NB4 (cell line): ENCODE measurements around the gene CDC7.

ENCODE experiments used
- DNase-seq: peaks from one replicate; pipeline ENCODE4 v3.0.0; 2010; ENCODE audit warnings: low read depth
- H3K4me3 ChIP-seq: one replicate; pipeline ENCODE4 v1.5.1; 2011; ENCODE audit warnings: mild to moderate bottlenecking, low read depth, low read length, moderate library complexity
- MYC ChIP-seq: IDR thresholded peaks from 2 replicates; pipeline ENCODE4 v1.6.1; 2011; ENCODE audit warnings: low read depth, low read length
- POLR2A ChIP-seq: IDR thresholded peaks from 2 replicates; pipeline ENCODE4 v1.6.1; 2011; ENCODE audit warnings: mild to moderate bottlenecking; ENCODE audit not compliant: insufficient read length; ENCODE audit errors: extremely low read depth
- TF ChIP-seq, protein P1 (sequence below): IDR thresholded peaks from one replicate; pipeline ENCODE4 v1.5.1; 2012; ENCODE audit warnings: low read depth, low read length
- TF ChIP-seq, protein P2 (sequence below): IDR thresholded peaks from 2 replicates; pipeline ENCODE4 v1.6.1; 2011; ENCODE audit warnings: low read depth, low read length

Gene CDC7

DNA sequence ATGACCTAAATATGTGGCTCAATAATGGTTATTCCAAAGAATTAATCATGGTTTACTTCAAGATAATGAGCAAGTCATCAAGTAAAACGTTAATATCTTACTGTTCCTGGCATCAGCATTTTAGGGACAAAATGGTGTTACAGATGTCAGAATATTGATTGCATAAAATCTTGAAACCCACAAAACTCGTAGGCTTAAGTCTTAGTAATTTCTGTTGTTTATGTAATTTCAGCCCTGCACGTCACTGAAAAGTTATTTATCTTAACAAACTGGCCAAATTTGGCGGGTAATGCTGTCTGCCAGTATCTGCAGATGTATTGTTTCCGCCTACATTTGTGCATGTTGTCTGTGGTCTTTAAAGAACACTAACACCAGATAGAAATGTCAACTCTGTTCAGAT lies 25.8 kb downstream of the CDC7 start:
- TF ChIP-seq POLR2A (no peak), MYC (no peak)
- TF ChIP-seq, protein P1, sequence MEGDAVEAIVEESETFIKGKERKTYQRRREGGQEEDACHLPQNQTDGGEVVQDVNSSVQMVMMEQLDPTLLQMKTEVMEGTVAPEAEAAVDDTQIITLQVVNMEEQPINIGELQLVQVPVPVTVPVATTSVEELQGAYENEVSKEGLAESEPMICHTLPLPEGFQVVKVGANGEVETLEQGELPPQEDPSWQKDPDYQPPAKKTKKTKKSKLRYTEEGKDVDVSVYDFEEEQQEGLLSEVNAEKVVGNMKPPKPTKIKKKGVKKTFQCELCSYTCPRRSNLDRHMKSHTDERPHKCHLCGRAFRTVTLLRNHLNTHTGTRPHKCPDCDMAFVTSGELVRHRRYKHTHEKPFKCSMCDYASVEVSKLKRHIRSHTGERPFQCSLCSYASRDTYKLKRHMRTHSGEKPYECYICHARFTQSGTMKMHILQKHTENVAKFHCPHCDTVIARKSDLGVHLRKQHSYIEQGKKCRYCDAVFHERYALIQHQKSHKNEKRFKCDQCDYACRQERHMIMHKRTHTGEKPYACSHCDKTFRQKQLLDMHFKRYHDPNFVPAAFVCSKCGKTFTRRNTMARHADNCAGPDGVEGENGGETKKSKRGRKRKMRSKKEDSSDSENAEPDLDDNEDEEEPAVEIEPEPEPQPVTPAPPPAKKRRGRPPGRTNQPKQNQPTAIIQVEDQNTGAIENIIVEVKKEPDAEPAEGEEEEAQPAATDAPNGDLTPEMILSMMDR = no peak
- TF ChIP-seq, protein P2, sequence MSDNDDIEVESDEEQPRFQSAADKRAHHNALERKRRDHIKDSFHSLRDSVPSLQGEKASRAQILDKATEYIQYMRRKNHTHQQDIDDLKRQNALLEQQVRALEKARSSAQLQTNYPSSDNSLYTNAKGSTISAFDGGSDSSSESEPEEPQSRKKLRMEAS = no peak
- DNase-seq = no peak
- no peak overlapping the region for H3K4me3 ChIP-seq

DNA sequence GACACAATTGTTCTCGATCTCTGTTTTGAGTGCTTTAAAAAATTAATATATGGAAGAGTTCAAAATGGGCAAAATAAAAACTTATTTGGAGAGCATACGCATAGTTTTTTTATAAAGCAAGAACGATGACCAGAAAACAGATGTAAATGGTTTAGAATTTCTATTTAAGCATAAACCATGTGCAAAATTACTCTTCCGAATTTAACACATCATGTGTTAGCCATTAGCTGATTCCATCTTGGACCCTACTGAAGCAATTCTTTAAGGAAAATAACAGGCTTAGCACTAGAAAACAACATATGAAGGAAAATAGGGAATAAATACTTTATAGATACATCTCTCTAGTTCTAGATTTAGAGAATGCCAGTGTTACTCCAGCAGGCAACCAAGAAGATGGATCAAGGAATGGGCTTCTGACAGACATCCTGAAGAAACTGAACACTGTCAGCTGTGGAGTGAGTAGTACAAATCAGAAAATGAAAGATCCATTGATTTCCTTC lies 26.7 kb downstream of the CDC7 start:
- DNase-seq = no peak
- TF ChIP-seq, protein P2 = no peak
- TF ChIP-seq MYC (no peak), POLR2A (no peak)
- TF ChIP-seq, protein P1 = no peak
- no peak overlapping the region for H3K4me3 ChIP-seq

DNA sequence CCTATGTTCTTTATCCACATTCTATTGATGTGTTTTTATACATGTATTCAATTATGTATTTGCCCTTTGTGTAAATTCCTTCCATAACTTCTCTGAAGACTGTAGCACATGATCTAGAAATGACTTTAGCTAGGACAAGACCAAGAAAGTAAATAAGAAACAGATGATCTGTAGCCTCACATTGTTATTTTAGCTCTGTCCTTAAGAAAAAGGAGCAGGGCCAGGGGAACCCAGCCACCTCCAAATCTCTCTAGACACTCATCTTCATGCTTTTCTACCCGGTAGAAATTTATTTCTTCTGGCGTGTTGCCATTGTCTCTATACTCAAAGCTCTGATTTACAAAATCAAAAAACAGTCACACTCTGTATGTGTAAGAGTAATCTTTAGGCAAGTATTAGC lies 27.1 kb downstream of the CDC7 start:
- no peak overlapping the region for H3K4me3 ChIP-seq
- no peak for DNase-seq
- no peak for TF ChIP-seq POLR2A
- TF ChIP-seq, protein P1 = no peak
- no peak for TF ChIP-seq MYC
- TF ChIP-seq, protein P2 = no peak

DNA sequence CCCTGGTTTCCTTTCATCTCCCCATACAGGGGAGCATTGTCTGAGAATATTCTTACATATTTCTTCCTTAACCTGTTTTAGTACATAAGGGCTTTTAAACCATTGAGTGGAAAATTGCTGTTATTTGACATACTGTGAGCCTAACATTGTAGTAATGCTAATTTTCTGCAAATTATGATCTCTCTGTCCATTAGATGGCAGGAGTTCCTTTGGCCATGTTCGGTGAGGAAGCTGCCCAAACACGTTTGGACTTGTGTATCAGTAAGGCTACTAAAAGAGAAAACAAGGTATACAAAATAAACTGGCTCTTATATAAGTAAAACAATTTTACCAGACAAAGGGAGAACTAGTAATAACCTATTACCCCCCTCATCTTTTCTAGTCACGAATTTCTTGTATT lies 29.2 kb downstream of the CDC7 start:
- no peak overlapping the region for H3K4me3 ChIP-seq
- peak; percentile 9 for DNase-seq
- TF ChIP-seq MYC (no peak), POLR2A (no peak)
- TF ChIP-seq, protein P1 = no peak
- TF ChIP-seq, protein P2 = no peak

DNA sequence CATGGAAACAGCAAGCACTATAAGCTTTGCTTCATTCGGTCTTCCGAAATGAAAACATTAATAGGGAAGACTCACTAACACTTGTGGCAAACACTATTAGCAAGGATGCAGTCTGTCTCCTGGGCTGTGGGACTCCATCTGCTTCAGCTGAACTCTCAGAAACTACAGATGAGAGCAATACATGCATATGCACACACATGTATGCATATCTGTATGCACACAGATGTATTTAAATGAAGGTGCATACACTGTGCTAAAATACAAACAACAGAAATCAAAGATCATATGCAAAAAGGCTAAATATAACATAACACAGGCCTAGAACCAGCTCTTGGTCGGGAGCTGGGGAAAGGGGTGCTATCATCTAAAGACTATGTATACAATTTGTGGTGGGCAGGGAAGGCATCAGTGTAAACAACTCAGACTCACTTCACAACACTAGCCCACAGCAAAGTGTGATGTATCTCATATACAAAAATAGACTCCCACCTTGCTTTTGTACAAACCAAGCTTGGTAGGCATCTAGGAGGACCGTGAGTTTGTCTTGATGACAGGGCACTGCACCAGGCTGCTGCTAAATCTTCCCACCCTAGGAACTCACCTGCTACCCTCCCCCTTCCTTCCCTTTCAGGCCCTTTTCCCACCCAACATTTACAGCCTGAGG lies 32.8 kb downstream of the CDC7 start:
- TF ChIP-seq, protein P2 = no peak
- TF ChIP-seq MYC (no peak), POLR2A (no peak)
- TF ChIP-seq, protein P1 = no peak
- DNase-seq = no peak
- H3K4me3 ChIP-seq = no peak overlapping the region

DNA sequence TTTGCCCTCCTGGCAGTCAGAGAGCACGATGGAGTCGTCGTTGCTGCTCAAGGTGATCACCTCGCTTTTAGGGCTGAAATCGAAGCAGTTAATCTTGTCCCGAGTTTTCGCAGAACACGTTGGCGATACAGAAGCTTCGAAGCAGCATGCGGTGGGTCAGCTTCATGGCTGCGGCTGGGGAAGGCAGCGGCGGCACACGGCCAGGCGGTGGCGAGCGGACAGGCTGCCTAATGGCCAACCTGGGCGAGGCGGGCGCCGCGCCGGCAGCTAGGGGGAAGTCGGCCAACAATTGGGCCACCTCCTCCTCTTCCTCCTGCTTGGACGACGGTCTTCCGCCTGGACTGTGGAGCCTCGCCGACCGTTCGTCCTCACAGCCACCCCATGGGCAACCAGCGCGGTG lies 34.8 kb downstream of the CDC7 start:
- H3K4me3 ChIP-seq = no peak overlapping the region
- DNase-seq = no peak
- TF ChIP-seq POLR2A = no peak
- TF ChIP-seq, protein P1 = no peak
- no peak for TF ChIP-seq MYC
- TF ChIP-seq, protein P2 = no peak
